ENCODE results near the gene KCTD5. TPM values are rescaled to one million over a fixed set of nuclear protein-coding genes. Genes with fewer than 3 reads are reported as not detected.

KCTD5 gene
- total and polyA plus RNA-seq, 2 of the 8 experiments (the other 6 are each of a cell fraction or from before 2014, with no cell fraction given): 26.6 to 31.8 TPM

DNA sequence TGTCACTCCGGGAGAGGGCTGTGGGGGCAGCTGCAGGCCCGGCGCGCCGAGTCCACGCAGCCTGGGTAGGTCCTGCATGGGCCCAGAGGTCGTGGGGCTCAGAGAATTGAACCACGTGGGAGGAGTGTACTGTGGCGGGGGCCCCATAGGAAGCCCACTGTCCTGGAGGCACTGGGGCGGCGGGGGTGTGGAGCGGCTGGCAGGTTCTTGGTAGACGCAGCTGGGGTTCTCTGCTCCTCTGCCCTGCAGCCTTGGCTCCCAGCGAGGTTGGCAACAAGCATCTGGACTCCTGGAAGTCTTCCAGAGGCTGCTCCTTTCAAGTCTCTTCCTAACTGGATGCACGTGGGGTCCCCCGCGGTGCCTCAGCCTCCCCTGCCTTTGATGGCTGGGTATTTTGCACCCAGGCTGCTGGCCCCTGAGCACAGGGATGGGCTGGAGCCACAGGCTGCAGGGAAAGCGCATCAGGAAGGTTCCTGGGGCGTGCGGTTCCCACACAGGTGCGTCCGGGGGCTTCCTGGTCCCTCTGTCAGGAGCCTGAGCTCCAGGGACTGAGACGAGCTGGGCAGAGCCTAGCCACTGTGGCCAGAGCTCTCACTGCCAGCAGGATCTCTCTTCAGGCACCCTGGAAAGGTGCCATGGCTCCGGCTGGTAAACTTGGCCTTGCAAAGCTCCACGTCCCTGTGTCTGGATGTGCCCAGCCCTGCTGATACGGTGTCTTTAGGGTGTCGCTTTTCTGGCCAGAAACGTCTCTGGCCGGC lies 9.3 kb downstream of the KCTD5 start:
- H2BK5ac ChIP-seq (ENCODE audit: low read depth, low read length): 0 out of 2 replicates have a peak overlapping the region, but pooled peaks have one; percentile 16
- H3K18ac ChIP-seq (ENCODE audit: extremely low read depth, low read length): no peak overlapping the region
- no peak overlapping the region; the same call in 1 of the 2 replicates for H3K27ac ChIP-seq (ENCODE audit: low read depth, low read length)
- H2BK15ac ChIP-seq (ENCODE audit: low read length): no peak overlapping the region
- H3K4me2 ChIP-seq (ENCODE audit: insufficient read depth in 1 of 2, low read depth in 2 of 2, low read length in 2 of 2): no peak overlapping the region
- TF ChIP-seq POLR2AphosphoS5 (IDR thresholded peaks at IDR 0.05; ENCODE audit: low read depth, low read length): no peak
- TF ChIP-seq SRF (IDR thresholded peaks at IDR 0.05; ENCODE audit: low read depth, low read length): no peak
- no peak for TF ChIP-seq RAD21 (IDR thresholded peaks at IDR 0.05 in 1 of 2, conservative IDR thresholded peaks at IDR 0.05 in 1 of 2; ENCODE audit: low read depth in 2 of 2, low read length in 2 of 2)
- TF ChIP-seq CBX5 (IDR thresholded peaks at IDR 0.05; ENCODE audit: low read depth, low read length): no peak
- no peak for TF ChIP-seq POLR2A (IDR thresholded peaks at IDR 0.05; ENCODE audit: control extremely low read depth in 1 of 2, low read depth in 2 of 2, low read length in 2 of 2)
- peaks cover 3 to 16% of the 10 kb centered on the region in 2 experiments for H4K20me1 ChIP-seq (replicated peaks in 1 of 2; ENCODE audit: control insufficient read depth in 1 of 2, insufficient read depth in 2 of 2, low read length in 2 of 2)
- no peak overlapping the region for H3K23ac ChIP-seq (ENCODE audit: insufficient read length)
- no peak overlapping the region for H3K56ac ChIP-seq (replicated peaks; ENCODE audit: insufficient read length, low read depth, low read length)
- no peak overlapping the region for H4K5ac ChIP-seq (ENCODE audit: insufficient read length, low read depth, low read length)
- H2AK5ac ChIP-seq (ENCODE audit: low read depth, low read length): no peak overlapping the region
- DNase-seq (ENCODE audit: low read depth in 1 of 2, low spot score in 2 of 2) (no peak), FAIRE-seq (no peak)
- H2AFZ ChIP-seq (ENCODE audit: low read length): no peak overlapping the region
- ChIA-PET CTCF (ENCODE audit: partially characterized antibody) (interaction anchor here (1.0 to 2.2 kb wide), 3 partner anchors 12 to 24 kb away, joined by 3 to 6 read pairs (median 3); no protein-coding TSS in a partner anchor), POLR2A (ENCODE audit: partially characterized antibody) (interaction anchor here (0.6 to 2.7 kb wide), 8 partner anchors 9 to 76 kb away, joined by 3 to 17 read pairs (median 3); partner anchors contain the start of gene KCTD5)
- H4K91ac ChIP-seq (replicated peaks; ENCODE audit: insufficient read length, low read length): no peak overlapping the region
- no peak overlapping the region for H2BK20ac ChIP-seq (ENCODE audit: low read length)
- H4K8ac ChIP-seq (ENCODE audit: extremely low read depth, insufficient read depth, low read length): peak overlapping the region; percentile 68
- H3K4me1 ChIP-seq (replicated peaks in 1 of 4; ENCODE audit: control insufficient read depth in 3 of 4, insufficient read depth in 4 of 4, low read length in 3 of 4): peaks cover 0 to 9% (median 5%) of the 10 kb centered on the region in 4 experiments; a peak in 6 of 7 replicates
- H3K23me2 ChIP-seq (ENCODE audit: low read depth, low read length): no peaks in the 10 kb centered on the region
- WGBS, 2 experiments (ENCODE audit: extremely low coverage in 1 of 2, insufficient coverage in 1 of 2, insufficient read length in 1 of 2, insufficient replicate concordance in 2 of 2, low coverage in 1 of 2, low lambda C conversion rate in 2 of 2, missing lambda C conversion rate in 1 of 2): 93% methylated on average over 29 of the region's 29 CpGs; no CpG with 5 or more reads in 1 of the 2 experiments
- H3K9ac ChIP-seq (replicated peaks in 1 of 4; ENCODE audit: extremely low read depth in 1 of 4, low read depth in 3 of 4, low read length in 3 of 4): peak overlapping the region in 1 of 4 experiments; percentile 38; a peak in 1 of 7 replicates
- no peaks in the 10 kb centered on the region for H3K9me3 ChIP-seq (ENCODE audit: insufficient read depth in 2 of 2, low read depth in 1 of 2, low read length in 1 of 2)
- no peak overlapping the region for H3K4ac ChIP-seq (replicated peaks; ENCODE audit: insufficient read length, low read depth, low read length)
- peaks cover 0 to 2% (median 0%) of the 10 kb centered on the region in 4 experiments; a peak in 2 of 8 replicates for H3K36me3 ChIP-seq (ENCODE audit: control insufficient read depth in 2 of 4, insufficient read depth in 4 of 4, low read length in 3 of 4)
- H3K14ac ChIP-seq (ENCODE audit: insufficient read length): no peak overlapping the region
- H3K79me2 ChIP-seq (ENCODE audit: control insufficient read depth in 1 of 2, insufficient read depth in 2 of 2, low read length in 2 of 2): peaks cover 0 to 37% of the 10 kb centered on the region in 2 experiments; a peak in 3 of 4 replicates
- no peaks in the 10 kb centered on the region for H3K27me3 ChIP-seq (replicated peaks in 1 of 4; ENCODE audit: control insufficient read depth in 3 of 4, extremely low read depth in 1 of 4, insufficient read depth in 3 of 4, low read length in 3 of 4)
- peaks cover 27% of the 10 kb centered on the region for H3K79me1 ChIP-seq (ENCODE audit: low read depth, low read length)
- no peak overlapping the region for H3K4me3 ChIP-seq (ENCODE audit: extremely low read depth in 1 of 4, insufficient read depth in 2 of 4, low read depth in 3 of 4, low read length in 4 of 4)
- H2BK120ac ChIP-seq (replicated peaks; ENCODE audit: low read depth, low read length): no peak overlapping the region
- H2BK12ac ChIP-seq (ENCODE audit: low read depth, low read length): no peak overlapping the region
